SH-SY5Y (cell line): Measurements from ENCODE around the gene B3GALT6.

Source experiments
- GATA2 ChIP-seq: IDR thresholded peaks from 2 replicates; pipeline ENCODE4 v1.6.1; 2011; ENCODE audit warnings: mild to moderate bottlenecking, low read depth, low read length
- GATA3 ChIP-seq: IDR thresholded peaks from 2 replicates; pipeline ENCODE4 v1.6.1; 2011; ENCODE audit warnings: low read depth, mild to moderate bottlenecking, low read length, moderate library complexity

Gene B3GALT6

DNA sequence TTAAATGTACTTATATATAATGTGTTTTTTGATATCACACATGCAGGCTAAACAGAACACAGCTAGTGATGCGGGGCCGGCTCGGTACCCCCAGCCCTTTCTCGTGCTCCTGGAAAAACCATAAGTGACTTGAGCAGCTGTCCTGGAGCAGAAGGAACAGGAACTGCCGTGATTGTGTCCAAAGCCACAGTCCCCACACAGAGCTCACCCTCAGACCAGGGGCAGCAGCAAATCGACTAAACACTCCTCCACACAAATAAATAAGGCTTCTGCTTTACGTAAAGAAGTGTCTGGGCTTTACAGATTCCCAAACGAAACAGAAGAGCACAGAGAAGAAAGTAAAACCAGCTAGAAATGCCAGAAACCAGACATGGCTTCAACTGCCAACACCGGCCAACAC lies 32.0 kb downstream of the B3GALT6 start:
- TF ChIP-seq GATA3 = no peak

DNA sequence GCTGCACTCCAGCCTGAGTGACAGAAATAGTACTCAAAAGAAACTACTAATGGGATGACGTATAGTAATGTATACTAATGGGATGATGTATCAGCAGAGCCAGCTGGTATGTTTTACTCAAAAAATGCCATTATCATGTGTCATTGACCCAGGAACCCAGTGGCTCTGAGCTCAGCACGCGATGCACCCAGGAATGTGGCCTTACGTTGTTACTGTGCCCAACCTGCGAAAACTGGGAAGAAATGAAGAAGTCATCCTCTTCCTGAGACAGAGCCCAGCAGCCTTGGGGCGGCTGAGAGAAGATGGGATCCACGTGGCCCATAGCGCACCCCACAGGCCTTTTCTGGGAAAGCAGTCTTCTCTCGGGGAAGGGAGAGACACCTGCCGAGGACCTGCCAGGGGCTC lies 32.8 kb downstream of the B3GALT6 start:
- TF ChIP-seq GATA2 = no peak
- TF ChIP-seq GATA3 = no peak

DNA sequence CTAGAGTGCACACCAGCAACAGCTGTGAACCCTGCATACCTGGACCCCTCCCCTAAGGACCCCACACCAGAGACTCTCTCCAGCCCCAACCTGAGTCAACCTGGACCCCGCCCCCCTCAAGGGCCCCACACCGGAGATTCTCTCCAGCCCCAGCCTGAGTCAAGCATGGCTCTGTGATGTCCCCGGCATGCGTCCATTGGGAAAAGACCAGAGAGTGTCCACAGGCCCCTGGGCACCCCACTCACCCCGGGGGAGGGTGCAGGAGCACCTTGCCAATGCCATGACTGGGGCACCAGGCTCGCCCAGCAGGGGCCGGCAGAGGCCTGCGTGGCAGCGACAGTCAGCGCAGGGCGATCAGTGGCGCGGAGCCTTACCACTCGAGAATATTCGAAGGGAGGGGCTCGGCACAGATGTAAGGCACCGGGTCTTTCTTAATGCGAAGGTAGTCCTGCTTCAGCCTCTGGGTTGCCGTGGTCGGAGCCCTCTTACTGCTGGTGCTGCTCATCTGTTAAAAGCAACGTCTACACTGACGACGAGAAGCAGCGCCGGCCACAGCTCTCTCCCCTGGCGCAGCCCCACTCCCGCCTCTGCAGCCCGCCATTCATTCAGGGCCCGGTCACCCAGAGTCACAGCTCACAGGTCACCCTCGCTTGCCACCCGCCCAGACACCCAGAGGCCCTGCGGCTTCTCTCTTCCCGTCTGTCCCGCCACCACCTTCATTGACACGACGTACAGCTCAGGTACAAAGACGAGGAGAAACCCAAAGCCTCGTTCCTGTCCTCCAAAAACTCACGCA lies 35.6 kb downstream of the B3GALT6 start:
- no peak for TF ChIP-seq GATA3
- TF ChIP-seq GATA2 = no peak

DNA sequence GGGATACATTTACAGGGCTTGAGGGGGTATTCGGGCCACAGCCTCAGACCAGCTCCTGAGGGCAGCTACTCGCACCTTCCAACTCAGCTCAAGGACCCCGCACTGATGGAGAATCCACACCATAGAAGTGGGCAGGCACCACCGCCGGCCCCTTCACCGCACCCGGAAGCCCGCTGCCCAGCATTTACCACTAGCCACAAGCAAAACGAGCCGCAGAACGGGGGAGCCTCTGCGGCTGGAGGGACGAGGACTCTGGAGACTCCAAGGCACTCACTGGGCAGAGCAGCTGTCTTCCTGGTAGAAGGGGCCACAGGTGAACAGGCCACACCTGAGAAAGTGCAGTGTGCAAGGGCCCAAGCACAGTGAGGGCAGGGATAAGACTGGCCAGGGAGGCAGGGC lies 36.2 kb downstream of the B3GALT6 start:
- TF ChIP-seq GATA3 (no peak), GATA2 (no peak)

DNA sequence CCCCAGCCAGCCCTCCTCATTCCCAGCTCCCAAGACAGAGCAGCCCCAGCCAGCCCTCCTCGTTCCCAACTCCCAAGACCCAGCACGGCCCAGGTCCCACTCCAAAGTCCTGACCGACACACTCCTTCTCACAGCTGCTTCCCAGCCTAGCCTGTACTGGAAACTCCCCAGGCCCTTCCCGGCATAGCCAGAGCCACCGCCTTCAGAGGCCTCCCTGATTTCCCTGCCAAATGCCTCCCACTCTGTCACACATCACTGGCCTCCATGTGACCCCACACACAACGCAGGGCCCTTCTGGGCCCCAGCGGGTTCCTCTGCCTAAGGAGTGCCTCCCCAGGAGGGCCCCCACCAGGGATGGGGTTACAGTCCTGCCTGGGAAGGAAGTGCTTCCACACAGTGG lies 38.8 kb downstream of the B3GALT6 start:
- TF ChIP-seq GATA3 = no peak
- no peak for TF ChIP-seq GATA2

DNA sequence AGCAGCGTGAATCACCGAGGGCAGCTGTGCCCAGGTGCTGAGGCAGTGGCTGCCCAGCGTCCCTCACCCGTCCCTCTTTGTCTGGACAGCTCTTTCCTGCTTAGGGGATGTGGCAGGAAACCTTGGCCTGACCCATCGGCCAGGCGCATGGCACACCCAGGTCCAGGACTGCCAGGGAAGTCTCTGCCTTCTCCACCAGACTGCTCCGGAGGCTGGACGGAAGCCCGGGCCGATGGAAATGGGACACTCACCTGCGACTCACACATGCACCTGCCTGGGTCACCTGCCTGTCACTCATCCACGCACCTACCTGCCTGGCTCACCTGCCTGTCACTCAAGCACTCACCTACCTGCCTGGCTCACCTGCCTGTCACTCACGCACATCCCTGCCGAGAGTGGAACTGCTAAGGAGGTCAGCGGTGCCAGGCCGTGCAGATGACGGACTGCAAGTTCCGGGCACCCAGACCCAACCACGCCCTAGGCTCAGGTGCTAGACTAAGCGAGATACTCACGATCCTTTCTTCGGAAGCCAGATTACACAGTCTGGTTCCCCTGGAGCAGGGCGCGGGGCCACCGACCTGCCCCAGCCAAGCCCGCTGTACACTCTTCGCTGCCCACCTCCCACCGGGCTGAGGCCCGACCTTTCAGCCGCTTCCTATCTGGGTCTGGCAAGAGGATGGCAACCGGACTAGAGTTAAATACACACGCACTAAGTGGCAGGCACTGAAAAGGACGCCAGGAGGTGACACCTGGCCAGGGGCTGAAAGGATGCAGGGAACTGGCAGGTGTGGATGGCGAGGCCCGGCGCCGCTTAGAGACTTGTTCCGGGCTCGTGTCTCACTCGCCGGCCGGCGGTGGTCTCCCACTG lies 40.5 kb downstream of the B3GALT6 start:
- TF ChIP-seq GATA2 (no peak), GATA3 (no peak)

DNA sequence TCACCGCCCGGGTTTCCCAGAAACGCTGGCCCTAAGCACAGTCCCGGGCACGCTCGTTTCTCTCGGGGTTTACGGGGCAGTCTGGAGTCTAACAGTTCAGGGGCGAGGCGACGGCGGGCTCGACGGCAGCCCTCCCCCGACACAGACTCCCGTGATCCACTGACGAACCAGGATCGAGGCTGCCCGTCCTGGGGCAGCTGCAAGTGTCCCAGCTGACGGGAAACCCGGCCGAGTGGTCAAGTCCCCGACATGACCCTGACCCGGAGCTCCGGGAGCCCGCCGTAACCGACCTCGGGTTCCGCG lies 41.1 kb downstream of the B3GALT6 start:
- TF ChIP-seq GATA2 = no peak
- no peak for TF ChIP-seq GATA3

DNA sequence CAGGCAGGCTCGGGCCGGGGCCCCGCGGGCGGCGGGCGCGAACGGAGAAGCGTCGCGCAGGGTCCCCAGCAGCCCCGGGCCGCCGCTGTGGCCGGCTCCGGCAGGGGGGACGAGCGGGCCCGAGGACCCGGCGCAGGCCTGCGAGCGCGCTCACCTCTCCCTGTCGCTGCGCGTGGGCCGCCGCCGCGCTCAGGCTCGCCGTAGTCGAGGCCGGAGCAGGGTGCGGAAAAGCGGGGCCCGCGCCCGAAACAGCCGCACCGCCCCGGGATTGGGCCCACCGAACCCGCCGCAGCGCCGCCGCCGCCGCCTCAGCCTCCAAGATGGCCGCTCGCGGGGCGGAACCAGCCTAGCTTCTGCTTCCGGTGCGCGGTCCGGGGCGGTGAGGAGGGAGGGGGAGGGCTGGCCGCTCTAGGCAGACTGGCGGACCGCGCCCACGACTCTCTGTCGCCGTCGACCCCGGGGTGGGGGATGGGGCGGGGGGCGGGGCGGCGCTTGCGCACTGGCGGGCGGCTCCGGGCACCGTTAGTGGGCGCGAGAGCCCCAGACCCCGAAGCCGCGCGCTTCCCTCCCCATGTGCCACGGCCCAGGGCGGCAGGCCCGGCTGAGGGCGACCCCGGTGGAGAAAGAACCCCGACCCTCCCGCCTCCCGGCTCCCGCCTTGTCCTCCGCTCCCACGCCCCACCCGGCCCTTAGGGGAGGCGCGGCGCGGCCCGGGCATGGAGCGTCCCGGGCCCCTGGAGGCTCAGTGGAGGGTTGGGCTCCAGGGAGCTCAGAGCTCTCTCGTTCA lies 41.7 kb downstream of the B3GALT6 start, which contains the start of gene UBE2J2:
UBE2J2 (minus strand) TSS at position 343 of the 787 bp plus-strand sequence. CDS start 5,862 bp downstream, outside the sequence.
- TF ChIP-seq GATA2 (no peak), GATA3 (no peak)

DNA sequence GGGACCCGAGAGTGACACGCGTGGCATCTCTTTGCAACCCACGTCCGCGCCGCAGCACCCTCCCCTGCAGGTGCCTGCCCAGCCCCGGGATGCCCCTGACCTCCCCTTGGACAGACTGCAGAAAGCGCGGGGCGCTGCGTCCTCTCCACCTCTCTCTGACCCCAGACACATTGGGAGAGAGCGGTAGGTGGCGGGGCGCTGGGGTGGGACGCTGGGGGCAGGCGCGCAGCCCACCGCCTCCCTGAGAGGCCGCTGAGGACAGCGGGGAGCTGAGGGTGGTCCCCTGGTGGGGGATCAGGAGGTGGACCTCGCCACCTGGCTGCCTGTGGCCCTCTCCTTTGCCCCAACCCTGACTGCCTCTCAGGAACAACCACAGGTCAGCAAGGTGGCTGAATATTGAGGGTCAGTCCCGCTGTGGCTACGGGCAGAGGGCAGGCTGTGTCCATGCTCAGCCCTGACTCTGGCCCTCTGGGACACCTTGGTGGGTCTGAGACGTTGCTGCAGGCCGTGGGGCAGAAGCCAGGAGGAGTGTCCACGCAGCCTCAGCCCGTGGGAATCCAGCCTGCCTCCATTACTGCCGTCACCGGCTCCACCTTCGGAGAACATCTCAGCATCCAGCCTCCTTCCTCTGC lies 42.4 kb downstream of the B3GALT6 start:
- no peak for TF ChIP-seq GATA2
- TF ChIP-seq GATA3 = no peak

DNA sequence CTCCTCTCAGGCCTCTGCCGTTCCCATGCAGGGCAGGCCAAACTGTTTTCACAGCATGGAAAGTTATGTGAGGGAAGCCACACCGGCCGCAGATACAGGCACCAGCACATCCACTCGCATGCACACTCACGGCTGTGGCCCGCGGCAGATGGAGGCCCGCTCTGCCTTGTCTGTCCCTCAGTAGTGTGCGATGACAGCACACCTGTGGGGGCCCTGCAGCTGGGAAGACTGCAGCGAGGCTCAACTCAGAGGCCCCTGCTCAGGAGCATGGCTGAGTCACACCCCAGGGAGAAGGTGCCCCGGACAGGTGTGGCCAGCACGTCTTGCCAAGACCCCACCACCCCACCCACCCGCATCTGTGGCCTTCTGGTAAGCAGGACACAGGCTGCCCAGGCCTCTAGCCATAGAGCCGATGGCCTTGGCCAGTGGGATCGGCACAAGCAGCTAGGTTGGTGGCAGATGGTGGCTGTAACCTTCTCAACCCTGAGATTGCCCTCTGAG lies 42.9 kb downstream of the B3GALT6 start:
- no peak for TF ChIP-seq GATA3
- no peak for TF ChIP-seq GATA2

DNA sequence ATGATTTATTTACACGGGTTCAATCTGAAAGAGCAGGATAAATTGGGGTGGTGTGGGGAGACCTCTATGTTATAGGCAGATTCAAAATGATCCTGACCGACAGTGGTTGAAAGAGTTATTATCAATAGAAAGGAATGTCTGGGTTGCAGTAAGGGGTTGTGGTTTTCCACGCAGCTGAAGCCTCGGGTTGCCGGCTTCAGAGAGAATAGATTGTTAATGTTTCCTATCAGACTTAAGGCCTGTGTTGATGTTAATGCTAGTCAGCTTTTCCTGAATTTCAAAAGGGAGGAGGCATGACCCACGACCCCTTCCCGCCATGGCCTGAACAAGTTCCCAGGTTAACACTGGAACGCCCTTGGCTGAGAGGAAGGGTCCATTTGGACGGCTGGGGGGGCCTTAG lies 43.8 kb downstream of the B3GALT6 start:
- TF ChIP-seq GATA3 (no peak), GATA2 (no peak)

DNA sequence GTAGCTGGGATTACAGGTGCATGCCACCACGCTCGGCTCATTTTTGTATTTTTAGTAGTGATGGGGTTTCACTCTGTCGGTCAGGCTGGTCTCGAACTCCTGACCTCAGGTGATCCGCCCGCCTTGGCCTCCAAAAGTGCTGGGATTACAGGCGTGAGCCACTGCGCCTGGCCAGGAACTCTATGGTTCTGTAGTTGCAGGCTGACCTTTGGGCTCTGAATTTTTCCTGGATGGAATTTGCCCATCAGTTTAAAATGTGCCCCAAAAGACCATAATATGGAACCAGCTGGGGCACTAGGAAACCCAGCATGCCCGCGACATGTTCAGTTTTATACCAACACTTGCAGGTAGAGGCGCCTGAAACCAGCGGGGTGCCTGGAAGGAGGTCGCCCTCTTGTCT lies 46.6 kb downstream of the B3GALT6 start:
- no peak for TF ChIP-seq GATA2
- TF ChIP-seq GATA3 = no peak

DNA sequence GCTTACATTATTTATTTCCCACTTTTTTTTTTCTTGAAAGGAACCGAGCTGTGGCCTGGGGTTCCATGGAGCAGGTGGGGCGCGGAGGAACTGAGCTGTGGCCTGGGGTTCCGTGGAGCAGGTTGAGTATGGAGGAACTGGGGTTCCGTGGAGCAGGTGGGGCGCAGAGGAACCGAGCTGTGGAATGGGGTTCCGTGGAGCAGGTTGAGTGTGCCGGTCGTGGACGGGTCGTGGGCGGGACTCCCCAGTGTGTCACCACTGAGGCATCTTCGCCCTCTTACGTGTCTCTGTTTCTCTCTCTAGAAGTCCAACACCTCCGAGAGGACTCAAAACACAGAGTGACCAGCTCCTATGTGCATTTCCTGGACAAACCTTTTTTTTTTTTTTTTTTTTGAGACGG lies 47.0 kb downstream of the B3GALT6 start:
- TF ChIP-seq GATA2 = no peak
- TF ChIP-seq GATA3 = no peak

DNA sequence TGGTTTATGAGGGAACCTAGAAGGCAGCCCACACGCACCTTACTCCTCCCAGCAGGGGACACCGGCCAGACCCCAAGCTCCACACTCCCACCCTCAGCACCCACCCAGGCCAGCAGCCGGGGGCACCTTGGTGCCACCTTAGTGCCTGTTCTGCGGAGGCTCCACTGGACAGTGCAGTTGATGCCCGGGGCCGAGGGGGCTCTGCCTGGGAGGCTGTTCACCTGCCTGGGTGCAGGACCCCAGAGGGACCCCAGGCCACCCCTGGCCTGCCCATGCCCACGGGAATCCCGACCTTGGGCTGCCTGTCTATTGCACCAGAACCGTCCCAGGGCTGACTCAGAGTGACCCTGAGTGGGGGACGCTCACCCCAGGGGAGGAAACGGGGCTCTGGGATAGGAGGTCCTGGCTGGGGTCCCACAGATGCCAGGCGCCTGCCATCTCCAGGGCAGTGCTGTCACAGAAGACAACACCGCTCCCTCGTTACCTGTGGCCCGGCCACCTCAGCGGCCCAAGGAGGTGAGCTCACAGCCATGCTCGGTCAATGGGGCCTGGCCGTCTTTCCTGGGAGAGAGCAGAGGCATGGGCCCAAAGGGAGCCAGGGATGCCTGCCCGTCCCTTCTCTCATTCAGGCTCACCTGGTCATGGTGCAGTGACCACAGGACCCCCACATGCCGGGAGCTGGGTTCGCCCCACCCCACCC lies 48.9 kb downstream of the B3GALT6 start:
- no peak for TF ChIP-seq GATA2
- TF ChIP-seq GATA3 = no peak
